ENCODE results near the gene ZFR. TPM values are rescaled to one million over a fixed set of nuclear protein-coding genes. Genes with fewer than 3 reads are reported as not detected.

The ZFR gene
- total and polyA plus RNA-seq, 2 donors from 2014 or later: 25.7 to 65.2 TPM

DNA sequence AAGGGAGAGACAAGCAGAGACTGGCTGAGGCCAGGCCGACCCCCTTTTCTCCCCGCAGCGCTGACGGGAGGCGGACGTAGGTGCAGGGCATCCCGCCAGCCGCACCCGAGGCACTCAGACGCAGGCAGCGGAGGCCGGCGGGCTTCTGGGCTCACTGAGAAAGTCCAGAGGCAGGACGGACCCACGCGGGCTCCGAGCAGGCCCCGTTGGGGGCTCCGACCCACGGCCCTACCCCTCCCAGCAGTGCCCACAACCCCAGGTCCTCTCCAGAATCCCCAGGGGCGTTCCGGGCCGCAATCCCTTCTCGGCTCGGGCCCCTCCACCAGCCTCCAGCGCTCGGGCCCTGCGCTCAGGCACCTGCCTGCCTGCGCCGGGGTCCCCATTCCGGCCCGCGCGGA lies 132.3 kb downstream of the ZFR start:
- Histone ChIP-seq H3K4me1 (ENCODE audit: control insufficient read depth in 2 of 3, insufficient read depth in 2 of 3, low read depth in 1 of 3, low read length in 3 of 3) (peaks cover 0 to 18% (median 13%) of the 10 kb centered on the region in 3 donors), H3K9me3 (ENCODE audit: control insufficient read depth in 2 of 3, insufficient read depth in 1 of 3, low read length in 3 of 3) (no peaks in the 10 kb centered on the region), H3K27ac (ENCODE audit: low read depth in 2 of 2, low read length in 2 of 2) (peak overlapping the region; percentile 97), H3K9ac (ENCODE audit: low read length in 3 of 3) (peak overlapping the region; percentile 17 to 85 (median 74)), H3K27me3 (ENCODE audit: control insufficient read depth, insufficient read depth, low read length) (no peaks in the 10 kb centered on the region), H3K36me3 (ENCODE audit: control insufficient read depth in 2 of 3, insufficient read depth in 3 of 3, low read length in 3 of 3) (no peaks in the 10 kb centered on the region), H3K4me3 (ENCODE audit: low read length in 3 of 3) (peak overlapping the region; percentile 43 to 92 (median 78))
- intact Hi-C loops (cut with DNase I): no loop called here
- FAIRE-seq (no peak), DNase-seq (peak; percentile 58 to 91 (median 78))
- TF ChIP-seq, protein P1, sequence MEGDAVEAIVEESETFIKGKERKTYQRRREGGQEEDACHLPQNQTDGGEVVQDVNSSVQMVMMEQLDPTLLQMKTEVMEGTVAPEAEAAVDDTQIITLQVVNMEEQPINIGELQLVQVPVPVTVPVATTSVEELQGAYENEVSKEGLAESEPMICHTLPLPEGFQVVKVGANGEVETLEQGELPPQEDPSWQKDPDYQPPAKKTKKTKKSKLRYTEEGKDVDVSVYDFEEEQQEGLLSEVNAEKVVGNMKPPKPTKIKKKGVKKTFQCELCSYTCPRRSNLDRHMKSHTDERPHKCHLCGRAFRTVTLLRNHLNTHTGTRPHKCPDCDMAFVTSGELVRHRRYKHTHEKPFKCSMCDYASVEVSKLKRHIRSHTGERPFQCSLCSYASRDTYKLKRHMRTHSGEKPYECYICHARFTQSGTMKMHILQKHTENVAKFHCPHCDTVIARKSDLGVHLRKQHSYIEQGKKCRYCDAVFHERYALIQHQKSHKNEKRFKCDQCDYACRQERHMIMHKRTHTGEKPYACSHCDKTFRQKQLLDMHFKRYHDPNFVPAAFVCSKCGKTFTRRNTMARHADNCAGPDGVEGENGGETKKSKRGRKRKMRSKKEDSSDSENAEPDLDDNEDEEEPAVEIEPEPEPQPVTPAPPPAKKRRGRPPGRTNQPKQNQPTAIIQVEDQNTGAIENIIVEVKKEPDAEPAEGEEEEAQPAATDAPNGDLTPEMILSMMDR (IDR thresholded peaks at IDR 0.05; ENCODE audit: borderline replicate concordance, extremely low read depth, insufficient read depth): no peak

DNA sequence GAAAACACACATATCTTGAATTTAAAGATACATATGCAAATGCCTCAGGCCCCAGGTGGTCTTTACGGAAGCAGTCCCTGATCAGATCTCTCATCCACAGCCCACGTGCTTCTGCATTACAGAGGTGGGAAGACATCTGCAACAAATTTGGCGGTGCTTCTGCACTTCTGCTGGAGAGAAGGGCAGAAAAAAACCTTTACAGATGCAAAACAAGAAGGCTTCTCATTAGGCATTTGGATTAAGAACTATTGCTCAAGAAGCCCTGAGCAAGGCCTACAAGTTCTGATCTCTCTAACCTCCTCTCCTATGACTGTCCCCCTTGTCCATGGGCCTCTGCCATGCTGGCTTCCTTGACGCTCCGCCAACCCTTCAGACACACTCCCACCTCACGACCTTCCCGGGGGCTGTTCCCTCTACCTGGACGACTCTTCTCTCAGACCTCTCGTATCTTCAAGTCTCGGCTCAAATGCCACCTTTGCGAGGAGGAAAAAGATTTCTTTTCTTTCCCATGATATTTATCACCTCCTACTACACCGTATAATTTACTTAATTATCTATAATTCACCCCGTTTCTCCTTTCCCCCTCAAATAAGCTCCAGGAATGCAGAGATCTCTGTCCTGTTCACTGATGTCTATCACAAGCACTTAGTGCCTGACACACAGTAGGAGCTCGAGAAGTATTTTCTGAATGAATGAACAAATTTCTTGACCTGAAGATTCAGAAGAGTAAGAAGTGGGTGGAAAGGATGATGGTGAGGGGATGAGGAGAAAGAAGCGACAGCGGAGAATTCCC lies 132.9 kb downstream of the ZFR start:
- intact Hi-C loops (cut with DNase I): no loop called here
- Histone ChIP-seq H3K9me3 (ENCODE audit: control insufficient read depth in 2 of 3, insufficient read depth in 1 of 3, low read length in 3 of 3) (no peaks in the 10 kb centered on the region), H3K36me3 (ENCODE audit: control insufficient read depth in 2 of 3, insufficient read depth in 3 of 3, low read length in 3 of 3) (no peaks in the 10 kb centered on the region), H3K27me3 (ENCODE audit: control insufficient read depth, insufficient read depth, low read length) (no peaks in the 10 kb centered on the region), H3K9ac (ENCODE audit: low read length in 3 of 3) (peak overlapping the region; percentile 17 to 85 (median 74)), H3K4me1 (ENCODE audit: control insufficient read depth in 2 of 3, insufficient read depth in 2 of 3, low read depth in 1 of 3, low read length in 3 of 3) (peaks cover 0 to 20% (median 17%) of the 10 kb centered on the region in 3 donors), H3K4me3 (ENCODE audit: low read length in 3 of 3) (peak overlapping the region; percentile 43 to 92 (median 78)), H3K27ac (ENCODE audit: low read depth in 2 of 2, low read length in 2 of 2) (peak overlapping the region; percentile 97)
- FAIRE-seq (no peak), DNase-seq (peak in 1 of 5 donors; percentile 33)
- TF ChIP-seq, protein P1 (IDR thresholded peaks at IDR 0.05; ENCODE audit: borderline replicate concordance, extremely low read depth, insufficient read depth): no peak

DNA sequence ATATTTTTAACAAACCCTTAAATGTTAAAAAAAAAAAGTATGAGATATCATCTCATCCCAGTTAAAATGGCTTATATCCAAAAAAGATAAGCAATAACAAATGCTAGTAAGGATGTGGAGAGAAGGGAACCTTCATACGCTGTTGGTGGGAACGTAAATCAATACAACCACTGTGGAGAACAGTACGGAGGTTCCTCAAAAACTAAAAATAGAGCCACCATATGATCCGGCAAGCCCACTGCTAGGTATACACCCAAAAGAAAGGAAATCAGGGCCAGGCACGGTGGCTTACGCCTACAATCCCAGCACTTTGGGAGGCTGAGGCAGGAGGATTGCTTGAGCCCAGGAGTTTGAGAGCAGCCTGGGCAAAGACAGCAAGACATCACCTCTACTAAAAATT lies 134.8 kb downstream of the ZFR start:
- no peak overlapping the region for H3K9ac ChIP-seq (ENCODE audit: low read length in 3 of 3)
- H3K4me3 ChIP-seq (ENCODE audit: low read length in 3 of 3): no peak overlapping the region
- H3K27me3 ChIP-seq (ENCODE audit: control insufficient read depth, insufficient read depth, low read length): no peaks in the 10 kb centered on the region
- H3K9me3 ChIP-seq (ENCODE audit: control insufficient read depth in 2 of 3, insufficient read depth in 1 of 3, low read length in 3 of 3): no peaks in the 10 kb centered on the region
- intact Hi-C loops (cut with DNase I): no loop called here
- H3K27ac ChIP-seq (ENCODE audit: low read depth in 2 of 2, low read length in 2 of 2): peak overlapping the region in 1 of 2 donors; percentile 8
- DNase-seq (no peak), FAIRE-seq (no peak)
- H3K36me3 ChIP-seq (ENCODE audit: control insufficient read depth in 2 of 3, insufficient read depth in 3 of 3, low read length in 3 of 3): no peaks in the 10 kb centered on the region
- TF ChIP-seq, protein P1 (IDR thresholded peaks at IDR 0.05; ENCODE audit: borderline replicate concordance, extremely low read depth, insufficient read depth): no peak
- H3K4me1 ChIP-seq (ENCODE audit: control insufficient read depth in 2 of 3, insufficient read depth in 2 of 3, low read depth in 1 of 3, low read length in 3 of 3): peaks cover 0 to 21% (median 19%) of the 10 kb centered on the region in 3 donors

Measured in kidney (tissue), 14 donors.